Common myeloid progenitor, CD34-positive (primary cell): ENCODE measurements around the gene CKS1B.

Source experiments
- CTCF ChIA-PET: fragments of 350-600 bp; sonication (Branson Sonifier 250); formaldehyde crosslinking; loops from one replicate; lab custom pipeline; 2021; ENCODE audit warnings: antibody characterized with exemption; lab: Charles Lee
- POLR2A ChIA-PET: fragments of 350-600 bp; sonication (Branson Sonifier 250); formaldehyde crosslinking; loops from one replicate; lab custom pipeline; 2021; ENCODE audit warnings: antibody characterized with exemption; lab: Charles Lee
- DNase-seq, 3 donors: peaks; one replicate each; pipeline versions ENCODE4 v3.0.0 to v3.0.0-alpha.2; 2013
- H3K27ac ChIP-seq, 2 experiments: 1 replicate in 1 of 2; 2 replicates in 1 of 2; pipeline ENCODE4 v1.7.0; 2013; ENCODE audit warnings: inconsistent platforms in 2 of 2, low read length in 2 of 2, mild to moderate bottlenecking in 2 of 2, low read depth in 1 of 2, moderate library complexity in 1 of 2; ENCODE audit not compliant: severe bottlenecking in 2 of 2, insufficient read depth in 1 of 2, poor library complexity in 1 of 2
- H3K27me3 ChIP-seq, 5 experiments: replicated peaks in 2 of 5; 1 replicate in 3 of 5; 2 replicates in 2 of 5; pipeline versions ENCODE4 v1.6.1 to v1.7.0; 2013; ENCODE audit warnings: low read length in 4 of 5, mild to moderate bottlenecking in 2 of 5, moderate library complexity in 2 of 5, inconsistent platforms in 1 of 5; ENCODE audit not compliant: insufficient read depth in 5 of 5, control insufficient read depth in 4 of 5
- H3K36me3 ChIP-seq, 4 experiments: 1 replicate in 2 of 4; 2 replicates in 2 of 4; pipeline versions ENCODE4 v1.6.1 to v1.7.0; 2013; ENCODE audit warnings: low read length in 3 of 4, control low read depth in 1 of 4, mild to moderate bottlenecking in 1 of 4; ENCODE audit not compliant: control insufficient read depth in 4 of 4, insufficient read depth in 4 of 4
- H3K4me1 ChIP-seq, 4 experiments: 1 replicate in 3 of 4; 2 replicates in 1 of 4; pipeline versions ENCODE4 v1.6.1 to v1.7.1; 2013; ENCODE audit warnings: low read length in 3 of 4, mild to moderate bottlenecking in 3 of 4, control low read depth in 1 of 4, inconsistent platforms in 1 of 4, moderate library complexity in 1 of 4; ENCODE audit not compliant: control insufficient read depth in 4 of 4, insufficient read depth in 4 of 4; ENCODE audit errors: control extremely low read depth in 1 of 4
- H3K4me3 ChIP-seq, 7 experiments: 1 replicate in 4 of 7; 2 replicates in 3 of 7; pipeline versions ENCODE4 v1.5.1 to v1.7.0; 2013; ENCODE audit warnings: mild to moderate bottlenecking in 7 of 7, low read length in 6 of 7, moderate library complexity in 6 of 7, inconsistent platforms in 2 of 7, low read depth in 2 of 7, control low read depth in 1 of 7; ENCODE audit not compliant: insufficient read depth in 4 of 7, control insufficient read depth in 1 of 7; ENCODE audit errors: extremely low read depth in 1 of 7
- H3K9me3 ChIP-seq, 5 experiments: 1 replicate in 4 of 5; 2 replicates in 1 of 5; pipeline versions ENCODE4 v1.6.1 to v1.7.1; 2013; ENCODE audit warnings: low read length in 4 of 5, mild to moderate bottlenecking in 2 of 5, inconsistent platforms in 1 of 5, low read depth in 1 of 5, moderate library complexity in 1 of 5; ENCODE audit not compliant: control insufficient read depth in 4 of 5, insufficient read depth in 2 of 5; ENCODE audit errors: control extremely low read depth in 1 of 5
- WGBS: methylation state at CpG from one replicate; pipeline ENCODE4 v1.1.5; 2013; ENCODE audit not compliant: insufficient coverage; 5-methylcytosine and 5-hydroxymethylcytosine counted together

CKS1B gene

DNA sequence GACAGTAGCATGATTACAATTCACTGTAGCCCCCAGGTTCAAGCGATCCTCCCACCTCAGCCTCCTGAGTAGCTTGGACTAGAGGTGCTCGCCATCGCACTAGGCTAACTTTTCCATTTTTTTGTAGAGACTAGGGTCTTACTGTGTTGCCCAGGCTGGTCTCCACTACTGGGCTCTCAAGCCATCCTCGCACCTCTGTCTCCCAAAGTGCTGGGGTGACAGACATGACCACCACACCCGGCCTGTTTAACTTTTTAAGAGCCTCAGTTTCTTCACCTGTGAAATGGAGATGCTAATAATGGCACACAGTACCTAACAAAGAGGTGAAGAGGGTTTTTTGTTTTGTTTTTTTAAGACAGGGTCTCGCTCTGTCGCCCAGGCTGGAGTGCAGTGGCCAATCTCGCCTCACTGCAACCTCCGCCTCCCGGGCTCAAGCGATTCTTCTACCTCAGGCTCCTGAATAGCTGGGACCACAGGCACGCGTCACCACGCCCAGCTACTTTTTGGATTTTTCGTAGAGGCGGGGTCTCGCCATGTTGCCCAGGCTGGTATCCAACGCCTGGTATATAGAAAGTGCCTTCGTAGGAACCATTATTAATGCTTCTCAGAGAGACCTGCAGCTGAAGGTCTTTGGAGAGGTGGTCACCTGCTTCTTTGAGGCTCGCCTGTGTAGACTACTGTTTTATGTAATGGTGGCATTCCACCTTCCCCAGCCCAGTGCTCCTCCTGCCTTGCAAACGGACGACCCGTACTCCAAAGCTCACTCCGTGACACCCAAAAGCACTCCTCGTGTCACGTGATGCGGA lies 38.5 kb upstream of the CKS1B start:
- Histone ChIP-seq H3K27ac (peak overlapping the region; percentile 99), H3K4me1 (peaks cover 10 to 58% (median 47%) of the 10 kb centered on the region in 4 experiments), H3K4me3 (peak overlapping the region; percentile 28 to 86 (median 80)), H3K9me3 (no peaks in the 10 kb centered on the region), H3K27me3 (no peaks in the 10 kb centered on the region), H3K36me3 (peaks cover under 1 to 9% (median 6%) of the 10 kb centered on the region in 4 experiments)
- no peak for DNase-seq
- ChIA-PET POLR2A (interaction anchor here (1.2 to 2.4 kb wide), 4 partner anchors 10 to 52 kb away, joined by 4 to 7 read pairs (median 6); partner anchors contain the start of genes PBXIP1 and PYGO2), CTCF (interaction anchor here (0.6 to 2.2 kb wide), 18 partner anchors 9 to 455 kb away, joined by 3 to 10 read pairs (median 4); partner anchors contain the start of gene FLAD1)
- WGBS: 57% methylated on average over 23 of the region's 27 CpGs

DNA sequence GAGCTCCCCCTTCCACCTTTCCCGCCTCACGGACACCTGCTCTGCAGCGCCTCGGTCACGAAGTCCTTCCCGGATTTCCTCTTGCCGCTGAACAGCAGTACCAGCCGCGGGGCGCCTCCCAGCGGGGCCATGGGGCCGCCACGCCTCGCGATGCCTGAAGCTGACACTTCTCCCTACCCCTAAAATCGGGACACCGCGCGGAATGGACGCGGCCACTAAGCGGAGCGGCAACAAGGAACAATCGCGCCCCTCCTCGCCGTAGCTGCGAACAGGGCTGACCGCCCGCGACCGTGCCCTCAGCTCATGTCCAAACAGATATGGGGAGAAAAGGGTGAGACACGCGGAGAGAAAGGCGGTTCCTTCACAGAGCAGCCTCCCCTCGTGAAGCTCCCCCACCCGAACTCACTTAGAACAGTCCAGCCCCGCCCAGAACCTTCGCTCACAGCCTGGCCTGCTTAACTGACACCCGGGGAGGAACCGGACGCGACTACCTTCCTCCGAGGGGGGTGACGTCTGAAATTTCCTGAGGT lies 37.9 kb upstream of the CKS1B start, which contains the start of gene PMVK:
PMVK (minus strand) TSS at position 165 of the 530 bp plus-strand sequence; CDS start at position 131, 34 bp downstream.
- no peaks in the 10 kb centered on the region for H3K27me3 ChIP-seq
- H3K36me3 ChIP-seq: peaks cover 0 to 5% (median 4%) of the 10 kb centered on the region in 4 experiments
- POLR2A ChIA-PET: interaction anchor here (0.6 to 2.4 kb wide), 6 partner anchors 11 to 330 kb away, joined by 3 to 7 read pairs (median 4); partner anchors contain the start of genes PBXIP1 and PYGO2
- CTCF ChIA-PET: interaction anchor here (0.6 to 2.2 kb wide), 18 partner anchors 8 to 456 kb away, joined by 3 to 10 read pairs (median 4); partner anchors contain the start of gene FLAD1
- H3K27ac ChIP-seq: peak within 1 kb of the TSS; percentile 99
- peak; percentile 97 to 99 (median 99) for DNase-seq
- H3K4me3 ChIP-seq: peak within 1 kb of the TSS; percentile 44 to 86 (median 80)
- no peaks in the 10 kb centered on the region for H3K9me3 ChIP-seq
- H3K4me1 ChIP-seq: peaks cover 12 to 61% (median 54%) of the 10 kb centered on the region in 4 experiments
- under 1% methylated on average over 28 of the region's 45 CpGs for WGBS

- H3K9me3 ChIP-seq: no peaks in the 10 kb centered on the region
- peak; percentile 97 to 99 (median 99) for DNase-seq
- POLR2A ChIA-PET: interaction anchor here (0.6 to 2.4 kb wide), 5 partner anchors 12 to 331 kb away, joined by 3 to 7 read pairs (median 5); partner anchors contain the start of gene PBXIP1
- peak overlapping the region; percentile 99 for H3K27ac ChIP-seq
- CTCF ChIA-PET: interaction anchor here (0.8 to 2.2 kb wide), 17 partner anchors 7 to 377 kb away, joined by 3 to 10 read pairs (median 4); partner anchors contain the start of gene FLAD1
- no peaks in the 10 kb centered on the region for H3K27me3 ChIP-seq
- no peaks in the 10 kb centered on the region for H3K36me3 ChIP-seq
- H3K4me3 ChIP-seq: peak overlapping the region; percentile 44 to 86 (median 80)
- 0% methylated on average over 26 of the region's 36 CpGs for WGBS
- H3K4me1 ChIP-seq: peaks cover 19 to 68% (median 61%) of the 10 kb centered on the region in 4 experiments
Observed at GRCh38 chr1:154937085-154937987, 37.1 kb upstream of the CKS1B start.

GRCh38 chr1:154937988-154938386 lies 36.5 kb upstream of the CKS1B start:
- Histone ChIP-seq H3K36me3 (no peaks in the 10 kb centered on the region), H3K4me1 (peaks cover 20 to 74% (median 67%) of the 10 kb centered on the region in 4 experiments), H3K27ac (peak overlapping the region; percentile 99), H3K4me3 (peak overlapping the region in 6 of 7 experiments; percentile 58 to 86 (median 80)), H3K9me3 (no peaks in the 10 kb centered on the region), H3K27me3 (no peaks in the 10 kb centered on the region)
- no peak for DNase-seq
- ChIA-PET POLR2A (interaction anchor here (2.4 kb wide), 1 partner anchor 54 kb away, joined by 7 read pairs; no protein-coding TSS in a partner anchor), CTCF (interaction anchor here (0.9 to 1.0 kb wide), 2 partner anchors 28 to 60 kb away, joined by 3 read pairs; no protein-coding TSS in a partner anchor)
- 87% methylated on average over 4 of the region's 8 CpGs for WGBS

DNA sequence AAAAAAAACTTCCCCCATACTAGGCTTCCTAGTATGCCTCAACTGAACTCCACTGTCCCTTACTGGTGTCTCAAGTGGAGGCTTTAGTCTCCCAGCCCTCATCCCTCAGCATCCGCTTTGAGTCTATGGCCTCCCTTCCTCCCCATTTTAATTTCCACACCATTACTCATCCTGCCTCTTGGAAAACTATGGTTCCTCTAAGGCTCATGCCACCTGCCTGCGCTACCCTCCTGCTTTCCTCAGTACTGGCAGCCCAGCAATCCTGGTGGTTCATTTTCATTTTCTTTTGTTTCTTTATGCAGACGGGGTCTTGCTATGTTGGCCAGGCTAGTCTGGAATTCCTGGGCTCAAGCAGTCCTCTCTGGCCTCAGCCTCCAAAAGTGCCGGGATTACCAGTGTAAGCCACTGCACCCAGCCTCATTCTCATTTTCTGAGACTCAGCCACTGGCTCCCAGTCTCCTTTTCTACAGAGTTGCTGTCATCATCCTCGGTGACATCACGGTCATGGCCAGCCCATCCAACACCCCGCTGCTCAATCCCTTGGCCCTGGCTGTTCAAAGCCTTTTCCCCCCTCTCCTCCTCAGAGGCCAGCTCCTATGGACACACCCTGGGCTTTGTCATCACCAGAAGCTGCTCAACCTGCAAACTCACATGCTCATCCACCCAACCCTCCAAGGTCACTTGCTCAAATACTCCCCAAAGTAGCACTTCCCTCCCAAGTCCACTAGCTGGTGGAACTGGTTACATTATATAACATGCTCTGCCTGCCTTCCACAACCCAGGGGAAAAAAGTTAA lies 35.7 kb upstream of the CKS1B start:
- Histone ChIP-seq H3K27ac (peak overlapping the region in 1 of 2 experiments; percentile 47), H3K4me1 (peaks cover 20 to 83% (median 75%) of the 10 kb centered on the region in 4 experiments), H3K27me3 (no peaks in the 10 kb centered on the region), H3K4me3 (no peak overlapping the region), H3K9me3 (no peaks in the 10 kb centered on the region), H3K36me3 (no peaks in the 10 kb centered on the region)
- no peak for DNase-seq
- ChIA-PET POLR2A (interaction anchor here (0.6 kb wide), 2 partner anchors 22 to 72 kb away, joined by 5 read pairs; no protein-coding TSS in a partner anchor), CTCF (interaction anchor here (0.6 to 1.5 kb wide), 3 partner anchors 29 to 55 kb away, joined by 3 to 5 read pairs (median 3); partner anchors contain the start of gene LENEP)
- 100% methylated on average over 6 of the region's 7 CpGs for WGBS
